ENCODE data around the gene SPTBN1.
A peak's percentile ranks its signal among the peaks of the same experiment; 100 is the strongest.

SPTBN1 gene

DNA sequence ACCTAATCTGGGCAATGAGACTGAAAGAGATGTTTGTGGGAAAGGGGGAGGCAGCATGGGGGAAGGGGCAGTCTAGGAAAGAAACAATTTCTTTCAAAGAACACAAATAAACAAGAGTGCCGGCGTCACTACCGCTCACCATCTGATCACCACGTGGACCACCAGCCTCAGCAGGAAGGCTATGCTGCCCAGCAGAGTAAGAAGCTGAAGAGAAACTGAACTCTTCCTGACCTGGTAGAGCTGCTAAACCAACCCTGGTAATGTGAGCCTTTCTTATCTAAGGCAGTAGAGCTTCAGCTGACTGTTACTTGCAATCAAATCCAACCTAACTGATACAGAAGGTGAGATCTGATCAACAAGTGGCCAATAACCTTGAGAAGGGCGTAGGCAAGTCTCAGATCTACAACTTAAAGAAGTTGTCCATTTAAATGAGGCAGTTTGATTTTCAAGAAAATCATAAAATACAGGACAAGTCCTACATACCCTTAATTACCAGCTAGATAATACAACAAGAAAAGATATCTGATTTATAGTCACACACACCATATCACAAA, 44.2 kb upstream of the SPTBN1 start:
- WGBS, 2 donors (ENCODE audit: extremely low coverage in 2 of 2, insufficient read length in 2 of 2, insufficient replicate concordance in 1 of 2) = no CpG with 5 or more reads among the region's 5 CpGs
- H3K4ac ChIP-seq (ENCODE audit: low read length) = no peak overlapping the region
- no peak for DNase-seq (ENCODE audit: low spot score)

GRCh38 chr2:54416166-54416813, 39.8 kb upstream of the SPTBN1 start:
- Histone ChIP-seq H2BK5ac (ENCODE audit: low read length) (no peak overlapping the region), H3K9ac (ENCODE audit: low read depth, low read length, poor library complexity) (no peak overlapping the region), H2AFZ (ENCODE audit: low read length) (peak overlapping the region; percentile 75), H2BK120ac (ENCODE audit: low read depth, low read length) (no peak overlapping the region), H3K27me3 (ENCODE audit: control insufficient read depth in 3 of 3, insufficient read depth in 3 of 3, low read depth in 1 of 3, low read length in 3 of 3) (no peaks in the 10 kb centered on the region), H3K79me1 (ENCODE audit: low read depth, low read length) (no peaks in the 10 kb centered on the region), H3K9me3 (replicated peaks in 1 of 2; ENCODE audit: control insufficient read depth in 2 of 2, insufficient read depth in 1 of 2, low read depth in 1 of 2, low read length in 2 of 2) (no peaks in the 10 kb centered on the region), H3K4me3 (ENCODE audit: low read length in 2 of 2) (no peak overlapping the region), H3K23ac (ENCODE audit: low read depth, low read length, poor library complexity) (no peak overlapping the region), H2BK12ac (ENCODE audit: low read length) (no peak overlapping the region), H3K4me1 (ENCODE audit: control insufficient read depth in 2 of 2, insufficient read depth in 1 of 2, low read depth in 1 of 2, low read length in 2 of 2) (peaks cover 0 to 2% of the 10 kb centered on the region in 2 donors), H2AK5ac (ENCODE audit: low read depth, low read length) (no peak overlapping the region), H2BK15ac (ENCODE audit: low read length) (no peak overlapping the region), H3K14ac (ENCODE audit: low read length) (no peak overlapping the region), H3K27ac (replicated peaks; ENCODE audit: low read length) (no peak overlapping the region), H3K18ac (ENCODE audit: low read length) (no peak overlapping the region), H3K36me3 (replicated peaks in 1 of 2; ENCODE audit: control insufficient read depth in 2 of 2, insufficient read depth in 2 of 2, low read length in 2 of 2) (no peaks in the 10 kb centered on the region), H3K4me2 (ENCODE audit: insufficient read depth, low read length, poor library complexity, severe bottlenecking) (no peak overlapping the region), H4K8ac (ENCODE audit: low read depth, low read length) (no peak overlapping the region), H4K91ac (ENCODE audit: low read depth, low read length, poor library complexity) (no peak overlapping the region), H3K4ac (ENCODE audit: low read length) (no peak overlapping the region)
- no CpG with 5 or more reads among the region's 9 CpGs for WGBS, 2 donors (ENCODE audit: extremely low coverage in 2 of 2, insufficient read length in 2 of 2, insufficient replicate concordance in 1 of 2)
- no peak for DNase-seq (ENCODE audit: low spot score)

More for the DNA sequence above, 44.2 kb upstream of the SPTBN1 start:
- H3K36me3 ChIP-seq (replicated peaks in 1 of 2; ENCODE audit: control insufficient read depth in 2 of 2, insufficient read depth in 2 of 2, low read length in 2 of 2) = no peaks in the 10 kb centered on the region
- H3K9ac ChIP-seq (ENCODE audit: low read depth, low read length, poor library complexity) = no peak overlapping the region
- H2BK15ac ChIP-seq (ENCODE audit: low read length) = no peak overlapping the region
- H3K23ac ChIP-seq (ENCODE audit: low read depth, low read length, poor library complexity) = no peak overlapping the region
- H3K4me3 ChIP-seq (ENCODE audit: low read length in 2 of 2) = no peak overlapping the region
- H3K79me1 ChIP-seq (ENCODE audit: low read depth, low read length) = no peaks in the 10 kb centered on the region
- H4K8ac ChIP-seq (ENCODE audit: low read depth, low read length) = no peak overlapping the region
- H3K9me3 ChIP-seq (replicated peaks in 1 of 2; ENCODE audit: control insufficient read depth in 2 of 2, insufficient read depth in 1 of 2, low read depth in 1 of 2, low read length in 2 of 2) = no peaks in the 10 kb centered on the region
- peaks cover 2 to 13% of the 10 kb centered on the region in 2 donors for H3K4me1 ChIP-seq (ENCODE audit: control insufficient read depth in 2 of 2, insufficient read depth in 1 of 2, low read depth in 1 of 2, low read length in 2 of 2)
- no peak overlapping the region for H2BK12ac ChIP-seq (ENCODE audit: low read length)
- no peak overlapping the region for H2BK120ac ChIP-seq (ENCODE audit: low read depth, low read length)
- no peaks in the 10 kb centered on the region for H3K27me3 ChIP-seq (ENCODE audit: control insufficient read depth in 3 of 3, insufficient read depth in 3 of 3, low read depth in 1 of 3, low read length in 3 of 3)
- H2AK5ac ChIP-seq (ENCODE audit: low read depth, low read length) = no peak overlapping the region
- H2BK5ac ChIP-seq (ENCODE audit: low read length) = no peak overlapping the region
- H3K18ac ChIP-seq (ENCODE audit: low read length) = no peak overlapping the region
- no peak overlapping the region for H3K14ac ChIP-seq (ENCODE audit: low read length)
- no peak overlapping the region for H3K4me2 ChIP-seq (ENCODE audit: insufficient read depth, low read length, poor library complexity, severe bottlenecking)
- H3K27ac ChIP-seq (replicated peaks; ENCODE audit: low read length) = no peak overlapping the region
- peak overlapping the region; percentile 33 for H2AFZ ChIP-seq (ENCODE audit: low read length)
- H4K91ac ChIP-seq (ENCODE audit: low read depth, low read length, poor library complexity) = no peak overlapping the region

GRCh38 chr2:54416938-54417337, 39.2 kb upstream of the SPTBN1 start:
- H2BK120ac ChIP-seq (ENCODE audit: low read depth, low read length) = no peak overlapping the region
- no peak overlapping the region for H2AK5ac ChIP-seq (ENCODE audit: low read depth, low read length)
- H3K18ac ChIP-seq (ENCODE audit: low read length) = no peak overlapping the region

DNA sequence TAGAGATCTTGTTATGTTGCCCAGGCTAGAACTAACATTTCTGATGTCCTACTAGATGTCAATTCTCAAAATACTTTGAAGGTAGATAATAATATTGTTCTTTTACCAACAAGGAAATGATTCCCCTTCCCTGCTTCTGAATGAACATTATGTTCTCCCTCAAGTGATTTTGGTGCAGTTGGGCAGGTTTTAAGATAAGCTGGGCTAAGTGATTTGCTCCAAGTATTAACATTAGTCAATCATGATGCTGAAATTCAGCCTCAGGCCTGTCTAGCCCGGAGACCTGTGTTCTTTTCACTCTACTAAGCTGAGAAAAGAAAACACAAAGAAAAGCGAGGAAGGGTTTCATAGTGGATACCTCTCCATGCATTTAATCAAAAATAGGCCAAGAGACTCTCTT, 38.5 kb upstream of the SPTBN1 start:
- Histone ChIP-seq H3K23ac (ENCODE audit: low read depth, low read length, poor library complexity) (no peak overlapping the region), H3K18ac (ENCODE audit: low read length) (no peak overlapping the region), H3K79me1 (ENCODE audit: low read depth, low read length) (no peaks in the 10 kb centered on the region), H2AK5ac (ENCODE audit: low read depth, low read length) (no peak overlapping the region), H3K36me3 (replicated peaks in 1 of 2; ENCODE audit: control insufficient read depth in 2 of 2, insufficient read depth in 2 of 2, low read length in 2 of 2) (no peaks in the 10 kb centered on the region), H3K9me3 (replicated peaks in 1 of 2; ENCODE audit: control insufficient read depth in 2 of 2, insufficient read depth in 1 of 2, low read depth in 1 of 2, low read length in 2 of 2) (no peaks in the 10 kb centered on the region), H3K4me3 (ENCODE audit: low read length in 2 of 2) (no peak overlapping the region), H3K4me1 (ENCODE audit: control insufficient read depth in 2 of 2, insufficient read depth in 1 of 2, low read depth in 1 of 2, low read length in 2 of 2) (peaks cover 0 to 2% of the 10 kb centered on the region in 2 donors), H2AFZ (ENCODE audit: low read length) (no peak overlapping the region), H3K27ac (replicated peaks; ENCODE audit: low read length) (no peak overlapping the region), H3K4me2 (ENCODE audit: insufficient read depth, low read length, poor library complexity, severe bottlenecking) (no peak overlapping the region), H2BK5ac (ENCODE audit: low read length) (no peak overlapping the region), H3K4ac (ENCODE audit: low read length) (no peak overlapping the region), H4K91ac (ENCODE audit: low read depth, low read length, poor library complexity) (no peak overlapping the region), H3K14ac (ENCODE audit: low read length) (no peak overlapping the region), H2BK12ac (ENCODE audit: low read length) (no peak overlapping the region), H3K27me3 (ENCODE audit: control insufficient read depth in 3 of 3, insufficient read depth in 3 of 3, low read depth in 1 of 3, low read length in 3 of 3) (no peaks in the 10 kb centered on the region), H4K8ac (ENCODE audit: low read depth, low read length) (no peak overlapping the region), H3K9ac (ENCODE audit: low read depth, low read length, poor library complexity) (no peak overlapping the region), H2BK15ac (ENCODE audit: low read length) (no peak overlapping the region), H2BK120ac (ENCODE audit: low read depth, low read length) (no peak overlapping the region)
- no peak for DNase-seq (ENCODE audit: low spot score)
- WGBS, 2 donors (ENCODE audit: extremely low coverage in 2 of 2, insufficient read length in 2 of 2, insufficient replicate concordance in 1 of 2) = no CpG with 5 or more reads among the region's 2 CpGs

More at GRCh38 chr2:54416938-54417337, 39.2 kb upstream of the SPTBN1 start:
- Histone ChIP-seq H4K8ac (ENCODE audit: low read depth, low read length) (no peak overlapping the region), H3K36me3 (replicated peaks in 1 of 2; ENCODE audit: control insufficient read depth in 2 of 2, insufficient read depth in 2 of 2, low read length in 2 of 2) (no peaks in the 10 kb centered on the region), H4K91ac (ENCODE audit: low read depth, low read length, poor library complexity) (no peak overlapping the region), H3K4me2 (ENCODE audit: insufficient read depth, low read length, poor library complexity, severe bottlenecking) (no peak overlapping the region), H3K4me1 (ENCODE audit: control insufficient read depth in 2 of 2, insufficient read depth in 1 of 2, low read depth in 1 of 2, low read length in 2 of 2) (peaks cover 0 to 2% of the 10 kb centered on the region in 2 donors), H2BK5ac (ENCODE audit: low read length) (no peak overlapping the region), H3K4me3 (ENCODE audit: low read length in 2 of 2) (no peak overlapping the region), H3K27ac (replicated peaks; ENCODE audit: low read length) (no peak overlapping the region), H2AFZ (ENCODE audit: low read length) (peak overlapping the region; percentile 75), H3K79me1 (ENCODE audit: low read depth, low read length) (no peaks in the 10 kb centered on the region), H3K4ac (ENCODE audit: low read length) (no peak overlapping the region), H2BK12ac (ENCODE audit: low read length) (no peak overlapping the region), H3K9me3 (replicated peaks in 1 of 2; ENCODE audit: control insufficient read depth in 2 of 2, insufficient read depth in 1 of 2, low read depth in 1 of 2, low read length in 2 of 2) (no peaks in the 10 kb centered on the region), H3K14ac (ENCODE audit: low read length) (no peak overlapping the region), H3K9ac (ENCODE audit: low read depth, low read length, poor library complexity) (no peak overlapping the region), H2BK15ac (ENCODE audit: low read length) (no peak overlapping the region), H3K23ac (ENCODE audit: low read depth, low read length, poor library complexity) (no peak overlapping the region), H3K27me3 (ENCODE audit: control insufficient read depth in 3 of 3, insufficient read depth in 3 of 3, low read depth in 1 of 3, low read length in 3 of 3) (no peaks in the 10 kb centered on the region)
- no CpG with 5 or more reads among the region's 1 CpG for WGBS, 2 donors (ENCODE audit: extremely low coverage in 2 of 2, insufficient read length in 2 of 2, insufficient replicate concordance in 1 of 2)
- DNase-seq (ENCODE audit: low spot score) = no peak
